Jurkat, Clone E6-1 (cell line): ENCODE data around the gene RPS2.
"Not testable (repeated sequence)": the region's sequence is repeated elsewhere in the genome, so short reads cannot be mapped to it uniquely, and the experiment has no call there.

Experiments used
- DNase-seq: peaks from one replicate; pipeline ENCODE4 v3.0.0-alpha.2; 2011; ENCODE audit warnings: low read depth, low spot score
- H3K4me3 ChIP-seq: 2 replicates; pipeline ENCODE4 v1.5.1; 2011; ENCODE audit warnings: mild to moderate bottlenecking, low read length, control low read depth, moderate library complexity

Gene RPS2

GRCh38 chr16:1932050-1933028 lies 32.3 kb downstream of the RPS2 start:
- DNase-seq, result no peak
- H3K4me3 ChIP-seq, result no peak overlapping the region

- no peak overlapping the region for H3K4me3 ChIP-seq
- DNase-seq, result no peak
Measured at GRCh38 chr16:1930338-1930720, 34.3 kb downstream of the RPS2 start.

GRCh38 chr16:1929578-1930337 lies 34.9 kb downstream of the RPS2 start:
- DNase-seq, result peak; percentile 55
- H3K4me3 ChIP-seq, result peak overlapping the region; percentile 55

GRCh38 chr16:1929105-1929504 lies 35.5 kb downstream of the RPS2 start:
- H3K4me3 ChIP-seq, result peak overlapping the region; percentile 55
- DNase-seq, result no peak

GRCh38 chr16:1926271-1926670 lies 38.4 kb downstream of the RPS2 start:
- DNase-seq, result no peak
- H3K4me3 ChIP-seq, result no peak overlapping the region

- no peak for DNase-seq
- H3K4me3 ChIP-seq, result no peak overlapping the region
Measured at GRCh38 chr16:1924095-1924494, 40.5 kb downstream of the RPS2 start.

GRCh38 chr16:1923299-1924034 lies 41.2 kb downstream of the RPS2 start:
- no peak overlapping the region for H3K4me3 ChIP-seq
- no peak for DNase-seq

GRCh38 chr16:1922357-1922756 lies 42.3 kb downstream of the RPS2 start:
- H3K4me3 ChIP-seq, result no peak overlapping the region
- DNase-seq, result no peak

- DNase-seq, result no peak
- no peak overlapping the region for H3K4me3 ChIP-seq
Measured at GRCh38 chr16:1920727-1921171, 43.9 kb downstream of the RPS2 start.

- not testable (repeated sequence) for DNase-seq, H3K4me3 ChIP-seq
Measured at GRCh38 chr16:1920122-1920521, 44.5 kb downstream of the RPS2 start.

GRCh38 chr16:1919327-1919998 lies 45.2 kb downstream of the RPS2 start:
- H3K4me3 ChIP-seq, result no peak overlapping the region
- DNase-seq, result no peak

- no peak within 1 kb of the TSS for H3K4me3 ChIP-seq
- DNase-seq, result no peak
Measured at GRCh38 chr16:1918351-1919326, 46.0 kb downstream of the RPS2 start, which contains the start of gene HS3ST6. HS3ST6 (minus strand) TSS chr16:1918415; CDS start chr16:1918323, 92 bp downstream.

- no peak overlapping the region for H3K4me3 ChIP-seq
- no peak for DNase-seq
Measured at GRCh38 chr16:1917665-1918350, 46.8 kb downstream of the RPS2 start.

GRCh38 chr16:1917056-1917664 lies 47.5 kb downstream of the RPS2 start:
- H3K4me3 ChIP-seq, result no peak overlapping the region
- DNase-seq, result no peak

GRCh38 chr16:1916640-1916990 lies 48.0 kb downstream of the RPS2 start:
- no peak overlapping the region for H3K4me3 ChIP-seq
- no peak for DNase-seq

- no peak overlapping the region for H3K4me3 ChIP-seq
- DNase-seq, result no peak
Measured at GRCh38 chr16:1915732-1916639, 48.6 kb downstream of the RPS2 start.
